Activated T-cell treated with anti-CD3 and anti-CD28 coated beads, Interleukin-2, amount 50 U/mL, for 4 hours (primary cell): Measurements from ENCODE around the gene PLEKHG7. TPM values are rescaled to one million over a fixed set of nuclear protein-coding genes. Genes with fewer than 3 reads are reported as not detected.

ENCODE experiments used
- ATAC-seq, 2 donors: fragments of 200-7000 bp; cut with Tn5 transposase; one replicate each; pipeline ENCODE4 v1.10.0; 2021
- DNase-seq: peaks from one replicate; pipeline ENCODE4 v3.0.0-alpha.2; 2020
- H3K27me3 Mint-ChIP-seq: one replicate; pipeline ENCODE4 v1.8.0; 2021; ENCODE audit warnings: low read depth, mixed read lengths
- H3K36me3 Mint-ChIP-seq: one replicate; pipeline ENCODE4 v1.8.0; 2022; ENCODE audit warnings: mixed read lengths; ENCODE audit not compliant: insufficient read depth
- H3K4me1 Mint-ChIP-seq: one replicate; pipeline ENCODE4 v1.8.0; 2021; ENCODE audit warnings: low read depth, mixed read lengths
- H3K4me3 Mint-ChIP-seq: one replicate; pipeline ENCODE4 v1.8.0; 2021; ENCODE audit warnings: mild to moderate bottlenecking, moderate library complexity, mixed read lengths
- H3K9me3 Mint-ChIP-seq: one replicate; pipeline ENCODE4 v1.8.0; 2021; ENCODE audit warnings: mixed read lengths
- total RNA-seq, 3 donors: library from RNA; stranded (reverse); gene quantifications; one replicate each; pipeline ENCODE4 v1.2.1, GENCODE V29; 2021

Gene PLEKHG7
- total RNA-seq, 3 donors from 2014 or later, result not detected

GRCh38 chr12:92726850-92727249 lies 24.1 kb downstream of the PLEKHG7 start:
- no peak overlapping the region for H3K4me3 Mint-ChIP-seq
- H3K9me3 Mint-ChIP-seq, result peaks cover 14% of the 10 kb centered on the region
- H3K36me3 Mint-ChIP-seq, result no peaks in the 10 kb centered on the region
- DNase-seq (no peak), ATAC-seq (no peak)
- no peaks in the 10 kb centered on the region for H3K4me1 Mint-ChIP-seq
- H3K27me3 Mint-ChIP-seq, result peaks cover 5% of the 10 kb centered on the region

DNA sequence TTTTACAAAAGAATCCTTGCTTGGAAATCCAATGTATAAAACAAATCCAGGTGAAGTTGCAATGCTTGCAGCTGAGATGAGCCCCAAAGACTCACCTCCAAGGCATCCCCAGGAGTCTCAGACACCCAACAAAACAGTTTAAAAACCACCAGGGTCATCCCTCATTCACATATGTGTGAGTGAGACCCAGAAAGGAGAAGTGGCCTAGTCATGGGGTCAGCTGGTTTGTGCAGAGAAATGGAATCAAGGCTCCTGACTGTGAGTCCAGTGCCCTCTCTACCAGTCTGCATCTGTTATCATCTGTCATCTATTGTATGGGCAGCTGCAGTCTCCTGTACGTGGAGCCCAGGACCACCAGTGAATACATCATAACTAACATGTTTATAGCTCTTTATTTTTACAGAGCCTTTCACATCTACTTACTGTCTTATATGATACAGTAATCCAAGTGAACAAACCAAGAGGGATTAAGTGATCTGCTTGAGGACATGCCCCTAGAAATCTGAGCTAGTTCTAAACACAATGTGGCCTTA lies 27.1 kb downstream of the PLEKHG7 start:
- no peak for DNase-seq
- H3K4me3 Mint-ChIP-seq, result no peak overlapping the region
- H3K27me3 Mint-ChIP-seq, result peaks cover 8% of the 10 kb centered on the region
- no peaks in the 10 kb centered on the region for H3K4me1 Mint-ChIP-seq
- peaks cover 5% of the 10 kb centered on the region for H3K9me3 Mint-ChIP-seq
- ATAC-seq, result no peak
- no peaks in the 10 kb centered on the region for H3K36me3 Mint-ChIP-seq

- no peaks in the 10 kb centered on the region for H3K9me3 Mint-ChIP-seq
- H3K36me3 Mint-ChIP-seq, result no peaks in the 10 kb centered on the region
- no peaks in the 10 kb centered on the region for H3K4me1 Mint-ChIP-seq
- H3K27me3 Mint-ChIP-seq, result peaks cover 8% of the 10 kb centered on the region
- H3K4me3 Mint-ChIP-seq, result no peak overlapping the region
- DNase-seq, result no peak
- no peak for ATAC-seq
Measured at GRCh38 chr12:92730758-92731157, 28.0 kb downstream of the PLEKHG7 start.

DNA sequence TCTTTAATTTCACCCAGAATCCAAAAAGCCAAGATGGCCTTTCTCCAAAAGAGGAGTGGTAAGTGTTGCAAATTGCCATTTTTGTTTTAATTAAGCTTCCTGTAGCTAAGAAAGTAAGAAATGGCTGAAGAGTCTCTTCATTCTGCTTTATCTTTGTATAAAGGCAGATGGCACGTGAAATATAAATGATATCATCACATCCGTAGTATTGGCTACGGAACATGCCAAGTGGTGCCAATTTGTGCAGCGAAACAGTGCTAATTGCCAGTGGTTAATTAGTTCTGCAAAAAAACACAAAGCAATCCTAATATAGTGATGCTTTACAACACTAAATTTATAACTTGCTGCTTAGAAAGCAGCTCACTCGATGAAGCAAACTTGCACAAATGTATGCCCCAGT lies 29.4 kb downstream of the PLEKHG7 start:
- ATAC-seq (no peak), DNase-seq (no peak)
- H3K27me3 Mint-ChIP-seq, result peaks cover 11% of the 10 kb centered on the region
- no peak overlapping the region for H3K4me3 Mint-ChIP-seq
- no peaks in the 10 kb centered on the region for H3K9me3 Mint-ChIP-seq
- H3K4me1 Mint-ChIP-seq, result no peaks in the 10 kb centered on the region
- no peaks in the 10 kb centered on the region for H3K36me3 Mint-ChIP-seq

GRCh38 chr12:92732716-92733115 lies 29.9 kb downstream of the PLEKHG7 start:
- peaks cover 11% of the 10 kb centered on the region for H3K27me3 Mint-ChIP-seq
- no peaks in the 10 kb centered on the region for H3K9me3 Mint-ChIP-seq
- ATAC-seq (no peak), DNase-seq (no peak)
- H3K4me3 Mint-ChIP-seq, result no peak overlapping the region
- no peaks in the 10 kb centered on the region for H3K4me1 Mint-ChIP-seq
- no peaks in the 10 kb centered on the region for H3K36me3 Mint-ChIP-seq

- Mint-ChIP-seq H3K27me3 (peaks cover 11% of the 10 kb centered on the region), H3K4me1 (no peaks in the 10 kb centered on the region), H3K4me3 (no peak overlapping the region), H3K36me3 (no peaks in the 10 kb centered on the region), H3K9me3 (no peaks in the 10 kb centered on the region)
- no peak for DNase-seq
- ATAC-seq, result no peak
Measured at GRCh38 chr12:92733181-92733580, 30.4 kb downstream of the PLEKHG7 start.

DNA sequence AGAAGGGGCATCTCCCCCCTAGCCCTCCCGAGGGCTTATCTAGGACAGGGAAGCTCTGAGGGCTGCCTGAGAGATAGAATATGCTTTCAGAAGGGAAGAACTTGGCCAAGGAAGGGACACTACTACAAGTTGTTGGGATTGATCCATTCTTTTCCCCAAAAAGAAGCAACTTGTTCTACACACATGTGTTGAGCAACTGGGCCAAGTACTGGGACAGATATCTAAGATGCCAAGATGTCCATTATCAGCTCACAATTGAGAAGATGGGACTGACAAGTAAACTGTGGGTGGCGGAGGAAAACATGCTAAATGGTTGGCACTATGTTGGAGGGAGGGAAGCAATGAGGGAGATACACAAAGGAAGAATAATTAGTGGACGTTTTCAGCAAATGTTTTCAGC lies 30.9 kb downstream of the PLEKHG7 start:
- ATAC-seq (no peak), DNase-seq (no peak)
- Mint-ChIP-seq H3K36me3 (no peaks in the 10 kb centered on the region), H3K27me3 (peaks cover 11% of the 10 kb centered on the region), H3K4me3 (no peak overlapping the region), H3K4me1 (no peaks in the 10 kb centered on the region), H3K9me3 (no peaks in the 10 kb centered on the region)

GRCh38 chr12:92735131-92735721 lies 32.4 kb downstream of the PLEKHG7 start:
- no peak for ATAC-seq
- no peaks in the 10 kb centered on the region for H3K4me1 Mint-ChIP-seq
- peaks cover 7% of the 10 kb centered on the region for H3K27me3 Mint-ChIP-seq
- H3K4me3 Mint-ChIP-seq, result no peak overlapping the region
- no peaks in the 10 kb centered on the region for H3K9me3 Mint-ChIP-seq
- H3K36me3 Mint-ChIP-seq, result no peaks in the 10 kb centered on the region
- DNase-seq, result no peak

- Mint-ChIP-seq H3K4me1 (no peaks in the 10 kb centered on the region), H3K4me3 (no peak overlapping the region), H3K9me3 (no peaks in the 10 kb centered on the region), H3K27me3 (peaks cover 10% of the 10 kb centered on the region), H3K36me3 (no peaks in the 10 kb centered on the region)
- DNase-seq (no peak), ATAC-seq (no peak)
Measured at GRCh38 chr12:92736605-92737004, 33.8 kb downstream of the PLEKHG7 start.

GRCh38 chr12:92737855-92738850 lies 35.4 kb downstream of the PLEKHG7 start:
- DNase-seq (no peak), ATAC-seq (no peak)
- Mint-ChIP-seq H3K4me1 (no peaks in the 10 kb centered on the region), H3K4me3 (no peak overlapping the region), H3K27me3 (peaks cover 12% of the 10 kb centered on the region), H3K9me3 (no peaks in the 10 kb centered on the region), H3K36me3 (no peaks in the 10 kb centered on the region)

- peaks cover 14% of the 10 kb centered on the region for H3K27me3 Mint-ChIP-seq
- DNase-seq, result no peak
- no peak for ATAC-seq
- no peaks in the 10 kb centered on the region for H3K4me1 Mint-ChIP-seq
- H3K4me3 Mint-ChIP-seq, result no peak overlapping the region
- no peaks in the 10 kb centered on the region for H3K9me3 Mint-ChIP-seq
- no peaks in the 10 kb centered on the region for H3K36me3 Mint-ChIP-seq
Measured at GRCh38 chr12:92739113-92739512, 36.3 kb downstream of the PLEKHG7 start.

- H3K4me1 Mint-ChIP-seq, result no peaks in the 10 kb centered on the region
- H3K36me3 Mint-ChIP-seq, result no peaks in the 10 kb centered on the region
- no peak for DNase-seq
Measured at GRCh38 chr12:92740411-92740810, 37.6 kb downstream of the PLEKHG7 start.

GRCh38 chr12:92743026-92743425 lies 40.2 kb downstream of the PLEKHG7 start:
- no peaks in the 10 kb centered on the region for H3K36me3 Mint-ChIP-seq
- H3K4me1 Mint-ChIP-seq, result peaks cover 5% of the 10 kb centered on the region
- no peak overlapping the region for H3K4me3 Mint-ChIP-seq
- no peak for ATAC-seq
- DNase-seq, result no peak
- H3K9me3 Mint-ChIP-seq, result no peaks in the 10 kb centered on the region
- H3K27me3 Mint-ChIP-seq, result peaks cover 7% of the 10 kb centered on the region

More at GRCh38 chr12:92740411-92740810, 37.6 kb downstream of the PLEKHG7 start:
- H3K4me3 Mint-ChIP-seq, result no peak overlapping the region
- ATAC-seq, result no peak
- peaks cover 10% of the 10 kb centered on the region for H3K27me3 Mint-ChIP-seq
- H3K9me3 Mint-ChIP-seq, result no peaks in the 10 kb centered on the region

DNA sequence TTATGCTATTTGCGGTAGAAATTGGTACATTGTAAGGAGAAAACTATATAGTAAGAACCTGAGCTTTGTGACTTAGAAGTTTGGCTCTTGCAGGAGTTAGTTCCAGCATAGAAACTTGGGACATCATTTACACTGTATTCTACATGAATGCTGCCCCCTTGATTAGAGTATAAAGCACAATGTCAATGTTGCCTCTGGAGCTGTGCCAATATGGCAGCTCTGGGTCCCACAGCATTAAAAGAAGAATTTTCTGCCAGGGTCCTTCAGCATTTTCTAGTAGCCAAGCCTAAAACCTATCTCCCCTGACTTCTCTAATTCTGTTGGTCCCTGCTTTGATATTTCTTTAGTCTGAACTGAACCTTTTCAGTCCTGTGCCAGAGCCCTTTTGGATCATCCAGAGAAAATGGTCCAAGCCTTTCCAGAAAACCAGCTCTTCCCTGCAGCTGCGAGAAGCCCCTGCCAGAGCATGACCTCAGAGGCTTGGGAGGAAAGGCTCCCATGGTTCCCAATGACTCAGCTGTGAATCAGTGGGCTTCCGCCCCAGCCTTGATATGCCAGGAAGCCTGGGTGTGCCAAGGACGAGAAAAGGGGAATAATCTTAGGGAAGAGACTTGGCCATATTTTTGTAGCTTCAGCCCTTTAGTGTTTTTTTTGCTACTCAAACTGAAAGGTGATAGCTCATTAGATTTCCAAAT lies 43.2 kb downstream of the PLEKHG7 start:
- ATAC-seq, result no peak
- peaks cover 7% of the 10 kb centered on the region for H3K27me3 Mint-ChIP-seq
- DNase-seq, result no peak

More for the DNA sequence above, 43.2 kb downstream of the PLEKHG7 start:
- H3K4me1 Mint-ChIP-seq, result peaks cover 5% of the 10 kb centered on the region
- no peak overlapping the region for H3K4me3 Mint-ChIP-seq
- no peaks in the 10 kb centered on the region for H3K9me3 Mint-ChIP-seq
- H3K36me3 Mint-ChIP-seq, result no peaks in the 10 kb centered on the region
